Measurements from ENCODE around the gene OSCP1. TPM values are rescaled to one million over a fixed set of nuclear protein-coding genes. Genes with fewer than 3 reads are reported as not detected.

The OSCP1 gene
- total RNA-seq, 1 donor from 2014 or later: 1.2 TPM

- CTCF ChIA-PET: interaction anchor here (1.1 to 2.0 kb wide), 2 partner anchors 9 to 20 kb away, joined by 3 to 8 read pairs; partner anchors contain the start of gene LSM10
- Mint-ChIP-seq H3K27ac (peak overlapping the region; percentile 91), H3K36me3 (ENCODE audit: low read depth) (peaks cover 56% of the 10 kb centered on the region), H3K9me3 (no peaks in the 10 kb centered on the region), H3K4me3 (peak overlapping the region; percentile 58), H3K27me3 (no peaks in the 10 kb centered on the region), H3K4me1 (peaks cover 87% of the 10 kb centered on the region)
- intact Hi-C loops (cut with micrococcal nuclease): loop anchor here (5.0 kb wide), 3 partner anchors 242 to 1312 kb away; partner anchors contain the start of genes AGO3, TRAPPC3 and ZMYM1
- ATAC-seq (ENCODE audit: low read depth) (no peak), DNase-seq (no peak)
- TF ChIP-seq CTCF (IDR thresholded peaks at IDR 0.05): no peak
- POLR2A ChIA-PET: interaction anchor here (1.5 to 5.8 kb wide), 3 partner anchors 9 to 83 kb away, joined by 3 to 164 read pairs (median 4); partner anchors contain the start of genes LSM10, OSCP1 and SH3D21
These were observed 61.0 kb downstream of the OSCP1 start for GRCh38 chr1:36389261-36389660.

- ATAC-seq (ENCODE audit: low read depth): no peak
- no peak for DNase-seq
- peak overlapping the region; percentile 91 for H3K4me3 Mint-ChIP-seq
- peaks cover 91% of the 10 kb centered on the region for H3K4me1 Mint-ChIP-seq
- H3K27ac Mint-ChIP-seq: peak overlapping the region; percentile 100
- ChIA-PET POLR2A (interaction anchor here (1.3 to 5.8 kb wide), 21 partner anchors 10 to 1092 kb away, joined by 3 to 164 read pairs (median 9); partner anchors contain the start of genes EVA1B, LSM10, MAP7D1 and MRPS15), CTCF (interaction anchor here (0.8 to 1.9 kb wide), 8 partner anchors 10 to 225 kb away, joined by 3 to 17 read pairs (median 4); partner anchors contain the start of genes LSM10 and THRAP3)
- peaks cover 47% of the 10 kb centered on the region for H3K36me3 Mint-ChIP-seq (ENCODE audit: low read depth)
- TF ChIP-seq CTCF (IDR thresholded peaks at IDR 0.05): no peak
- no peaks in the 10 kb centered on the region for H3K27me3 Mint-ChIP-seq
- intact Hi-C loops (cut with micrococcal nuclease): loop anchor here (5.0 kb wide), 3 partner anchors 240 to 1310 kb away; partner anchors contain the start of genes AGO3, TRAPPC3 and ZMYM1
- H3K9me3 Mint-ChIP-seq: no peaks in the 10 kb centered on the region
These were observed 62.9 kb downstream of the OSCP1 start for GRCh38 chr1:36387141-36387949.

- Mint-ChIP-seq H3K27me3 (no peaks in the 10 kb centered on the region), H3K27ac (peak overlapping the region; percentile 100), H3K4me3 (peak overlapping the region; percentile 91), H3K36me3 (ENCODE audit: low read depth) (peaks cover 43% of the 10 kb centered on the region), H3K4me1 (peaks cover 89% of the 10 kb centered on the region), H3K9me3 (no peaks in the 10 kb centered on the region)
- intact Hi-C loops (cut with micrococcal nuclease): loop anchor here (1.0 to 5.0 kb wide), 11 partner anchors 11 to 1309 kb away; partner anchors contain the start of genes ADPRS, AGO3, CDCA8 and LSM10
- peak; percentile 74 for DNase-seq
- ChIA-PET CTCF (interaction anchor here (0.8 to 1.9 kb wide), 8 partner anchors 11 to 224 kb away, joined by 3 to 17 read pairs (median 4); partner anchors contain the start of genes LSM10 and THRAP3), POLR2A (interaction anchor here (1.3 to 5.8 kb wide), 22 partner anchors 7 to 1093 kb away, joined by 3 to 164 read pairs (median 9); partner anchors contain the start of genes EVA1B, LSM10, MAP7D1 and MRPS15)
- ATAC-seq (ENCODE audit: low read depth): peak; percentile 56
- no peak for TF ChIP-seq CTCF (IDR thresholded peaks at IDR 0.05)
These were observed 63.7 kb downstream of the OSCP1 start for GRCh38 chr1:36386265-36387140.

GRCh38 chr1:36385410-36386264 lies 64.6 kb downstream of the OSCP1 start, which contains the start of gene STK40:
STK40 (minus strand) TSS chr1:36385924; CDS start chr1:36361332, 24,592 bp downstream.
- no peaks in the 10 kb centered on the region for H3K9me3 Mint-ChIP-seq
- ChIA-PET POLR2A (interaction anchor here (0.6 to 5.8 kb wide), 31 partner anchors 8 to 1094 kb away, joined by 3 to 164 read pairs (median 8); partner anchors contain the start of genes EVA1B, LSM10, MAP7D1 and MRPS15), CTCF (interaction anchor here (0.7 to 1.9 kb wide), 6 partner anchors 12 to 43 kb away, joined by 3 to 17 read pairs (median 6); partner anchors contain the start of gene LSM10)
- peaks cover 42% of the 10 kb centered on the region for H3K36me3 Mint-ChIP-seq (ENCODE audit: low read depth)
- ATAC-seq (ENCODE audit: low read depth) (peak; percentile 83), DNase-seq (peak; percentile 88)
- peak within 1 kb of the TSS; percentile 91 for H3K4me3 Mint-ChIP-seq
- H3K27ac Mint-ChIP-seq: peak within 1 kb of the TSS; percentile 100
- no peak for TF ChIP-seq CTCF (IDR thresholded peaks at IDR 0.05)
- H3K27me3 Mint-ChIP-seq: no peaks in the 10 kb centered on the region
- intact Hi-C loops (cut with micrococcal nuclease): loop anchor here (1.0 to 5.0 kb wide), 11 partner anchors 12 to 1308 kb away; partner anchors contain the start of genes ADPRS, AGO3, CDCA8 and LSM10
- peaks cover 88% of the 10 kb centered on the region for H3K4me1 Mint-ChIP-seq
